ENCODE measurements around the gene MS4A13.

DNA sequence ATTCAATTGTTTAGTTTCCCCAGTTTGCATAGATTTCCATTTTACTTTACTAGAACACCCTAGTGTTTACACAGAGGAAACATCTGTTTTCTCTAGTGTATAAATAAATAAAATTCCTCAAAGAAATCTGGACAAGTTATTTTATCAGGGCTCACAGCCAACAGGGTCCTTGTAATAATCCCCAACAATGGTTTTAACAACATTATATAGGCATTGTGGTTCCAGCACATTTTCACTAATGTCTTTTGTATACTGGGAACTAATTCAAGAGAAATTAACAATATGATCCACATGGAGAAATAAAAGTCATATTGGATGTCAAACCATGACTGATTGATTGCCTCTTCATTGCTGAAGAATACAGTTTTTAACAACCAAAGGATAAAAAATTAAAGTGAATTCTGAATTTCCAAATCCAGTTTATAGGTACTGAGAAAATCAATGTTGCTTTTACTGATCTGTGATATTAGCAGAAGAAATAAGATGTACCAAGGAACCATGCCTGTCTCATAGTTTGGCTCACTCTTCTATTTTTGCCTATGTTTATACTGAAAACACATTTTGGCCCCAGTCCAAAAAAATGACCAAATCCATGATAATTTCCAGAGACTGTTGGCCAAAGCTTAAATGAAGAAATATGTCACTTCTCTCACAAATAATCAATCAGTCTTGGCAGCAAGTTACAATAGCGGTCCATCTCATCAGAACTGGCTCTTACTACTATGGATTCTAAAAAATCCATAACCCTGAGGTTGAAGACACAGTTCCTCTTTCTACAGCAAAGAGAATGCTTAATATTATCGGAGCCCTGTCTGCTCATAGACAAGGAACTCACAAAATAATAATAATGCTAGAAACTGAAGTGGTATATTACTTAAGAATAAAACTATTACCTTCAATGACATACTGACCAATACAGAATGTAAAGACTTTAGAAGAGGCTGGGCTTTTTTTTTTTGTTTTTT lies 1.4 kb upstream of the MS4A13 start:
- TF ChIP-seq POLR2AphosphoS5 (IDR thresholded peaks at IDR 0.05; ENCODE audit: low read length) (no peak), BHLHE40 (IDR thresholded peaks at IDR 0.05; ENCODE audit: borderline replicate concordance in 1 of 2, low read depth in 2 of 2, low read length in 1 of 2) (no peak), ZNF274 (IDR thresholded peaks at IDR 0.05; ENCODE audit: insufficient read depth, insufficient read length) (no peak), STAT3 (IDR thresholded peaks at IDR 0.05; ENCODE audit: low read depth, low read length) (no peak), POLR2A (IDR thresholded peaks at IDR 0.05; ENCODE audit: low read depth, low read length) (no peak), KDM1A (IDR thresholded peaks at IDR 0.05; ENCODE audit: borderline replicate concordance) (no peak)
- TF ChIP-seq, protein P1, sequence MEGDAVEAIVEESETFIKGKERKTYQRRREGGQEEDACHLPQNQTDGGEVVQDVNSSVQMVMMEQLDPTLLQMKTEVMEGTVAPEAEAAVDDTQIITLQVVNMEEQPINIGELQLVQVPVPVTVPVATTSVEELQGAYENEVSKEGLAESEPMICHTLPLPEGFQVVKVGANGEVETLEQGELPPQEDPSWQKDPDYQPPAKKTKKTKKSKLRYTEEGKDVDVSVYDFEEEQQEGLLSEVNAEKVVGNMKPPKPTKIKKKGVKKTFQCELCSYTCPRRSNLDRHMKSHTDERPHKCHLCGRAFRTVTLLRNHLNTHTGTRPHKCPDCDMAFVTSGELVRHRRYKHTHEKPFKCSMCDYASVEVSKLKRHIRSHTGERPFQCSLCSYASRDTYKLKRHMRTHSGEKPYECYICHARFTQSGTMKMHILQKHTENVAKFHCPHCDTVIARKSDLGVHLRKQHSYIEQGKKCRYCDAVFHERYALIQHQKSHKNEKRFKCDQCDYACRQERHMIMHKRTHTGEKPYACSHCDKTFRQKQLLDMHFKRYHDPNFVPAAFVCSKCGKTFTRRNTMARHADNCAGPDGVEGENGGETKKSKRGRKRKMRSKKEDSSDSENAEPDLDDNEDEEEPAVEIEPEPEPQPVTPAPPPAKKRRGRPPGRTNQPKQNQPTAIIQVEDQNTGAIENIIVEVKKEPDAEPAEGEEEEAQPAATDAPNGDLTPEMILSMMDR (IDR thresholded peaks at IDR 0.05 in 2 of 3, conservative IDR thresholded peaks at IDR 0.05 in 1 of 3; ENCODE audit: control insufficient read depth in 2 of 3, extremely low read depth in 1 of 3, insufficient read depth in 1 of 3, low read depth in 3 of 3, low read length in 3 of 3): no peak
- TF ChIP-seq, protein P2, sequence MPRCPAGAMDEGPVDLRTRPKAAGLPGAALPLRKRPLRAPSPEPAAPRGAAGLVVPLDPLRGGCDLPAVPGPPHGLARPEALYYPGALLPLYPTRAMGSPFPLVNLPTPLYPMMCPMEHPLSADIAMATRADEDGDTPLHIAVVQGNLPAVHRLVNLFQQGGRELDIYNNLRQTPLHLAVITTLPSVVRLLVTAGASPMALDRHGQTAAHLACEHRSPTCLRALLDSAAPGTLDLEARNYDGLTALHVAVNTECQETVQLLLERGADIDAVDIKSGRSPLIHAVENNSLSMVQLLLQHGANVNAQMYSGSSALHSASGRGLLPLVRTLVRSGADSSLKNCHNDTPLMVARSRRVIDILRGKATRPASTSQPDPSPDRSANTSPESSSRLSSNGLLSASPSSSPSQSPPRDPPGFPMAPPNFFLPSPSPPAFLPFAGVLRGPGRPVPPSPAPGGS (IDR thresholded peaks at IDR 0.05; ENCODE audit: borderline replicate concordance, insufficient read depth, low read depth, low read length, poor library complexity, severe bottlenecking): no peak
